SK-N-MC (cell line): ENCODE data around the gene RCOR1.

Experiments
- FOXP2 ChIP-seq: optimal IDR thresholded peaks from 2 replicates; pipeline ENCODE3; 2011; ENCODE audit warnings: mild to moderate bottlenecking, moderate library complexity; ENCODE audit not compliant: insufficient read depth; ENCODE audit errors: extremely low read length, control extremely low read depth
- POLR2AphosphoS5 ChIP-seq: IDR thresholded peaks from 2 replicates; pipeline ENCODE4 v1.6.1; 2012; ENCODE audit warnings: mild to moderate bottlenecking, low read depth, low read length, borderline replicate concordance

DNA sequence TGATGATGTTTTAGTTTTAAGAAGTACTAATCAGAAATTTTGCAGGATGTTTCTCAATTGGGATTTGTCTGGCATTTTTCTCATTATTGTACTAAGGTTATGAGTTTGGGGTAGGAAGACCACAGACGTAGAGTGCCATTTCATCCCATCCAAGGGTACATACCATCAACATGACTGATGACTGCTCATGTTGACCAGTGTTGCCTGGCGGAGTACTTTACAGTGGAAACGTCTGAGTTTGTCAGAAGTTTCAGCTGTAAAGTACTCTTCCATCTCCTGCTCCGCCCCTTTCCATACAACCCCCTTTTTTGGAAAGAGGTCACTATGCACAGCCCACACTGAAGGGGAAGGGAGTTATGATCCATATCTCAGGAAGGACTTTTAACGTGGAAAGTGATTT is 74.2 kb downstream of the RCOR1 start:
- no peak for TF ChIP-seq POLR2AphosphoS5
- no peak for TF ChIP-seq FOXP2
